ENCODE measurements around the gene COPG1.
"Not testable (repeated sequence)": the region's sequence is repeated elsewhere in the genome, so short reads cannot be mapped to it uniquely, and the experiment has no call there.

COPG1 gene

DNA sequence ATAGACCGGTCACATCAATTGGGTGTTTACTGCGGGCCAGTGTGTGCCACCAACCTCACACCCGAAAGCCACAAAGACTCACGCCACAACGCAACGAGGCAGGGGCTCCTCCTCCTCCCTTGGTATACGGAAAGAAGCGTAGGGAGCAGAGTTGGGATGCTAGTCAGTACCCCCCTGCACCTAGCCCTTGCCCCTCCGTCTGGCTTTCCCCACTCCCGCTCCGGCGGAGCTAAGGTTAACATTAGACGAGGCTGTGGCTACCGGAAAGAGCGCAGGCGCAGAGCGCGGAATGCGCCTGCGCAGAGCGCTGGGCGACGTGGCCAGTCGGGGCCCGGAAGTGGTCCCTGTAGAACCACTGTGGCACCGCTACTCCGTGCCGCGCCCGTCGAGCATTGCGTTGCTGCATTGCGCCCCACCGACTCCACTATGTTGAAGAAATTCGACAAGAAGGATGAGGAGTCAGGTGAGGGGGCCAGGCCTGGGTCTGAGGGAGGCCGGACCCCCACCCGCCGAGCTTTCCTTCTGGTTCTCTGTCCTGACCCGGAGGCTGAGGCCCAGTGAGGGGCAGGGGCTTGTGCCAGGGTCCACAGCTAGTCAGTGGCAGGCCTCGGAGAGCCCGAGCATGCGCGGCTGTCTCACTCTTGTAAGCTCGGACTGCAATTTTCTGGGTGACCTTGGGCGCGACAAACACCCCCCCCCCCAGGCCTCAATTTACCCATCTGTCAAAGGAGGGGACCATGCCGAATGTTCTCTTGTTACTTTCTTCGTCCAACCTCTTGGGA is at the start of gene COPG1:
Gene COPG1 (plus strand): TSS at position 323 of the 782 bp plus-strand sequence. CDS start 104 bp downstream, at position 427.
- DNase-seq (ENCODE audit: low read depth in 2 of 2): peak; percentile 75 to 77

- DNase-seq (ENCODE audit: low read depth in 2 of 2): no peak
Observed at GRCh38 chr3:129204473-129204872, 44.9 kb upstream of the COPG1 start.

DNA sequence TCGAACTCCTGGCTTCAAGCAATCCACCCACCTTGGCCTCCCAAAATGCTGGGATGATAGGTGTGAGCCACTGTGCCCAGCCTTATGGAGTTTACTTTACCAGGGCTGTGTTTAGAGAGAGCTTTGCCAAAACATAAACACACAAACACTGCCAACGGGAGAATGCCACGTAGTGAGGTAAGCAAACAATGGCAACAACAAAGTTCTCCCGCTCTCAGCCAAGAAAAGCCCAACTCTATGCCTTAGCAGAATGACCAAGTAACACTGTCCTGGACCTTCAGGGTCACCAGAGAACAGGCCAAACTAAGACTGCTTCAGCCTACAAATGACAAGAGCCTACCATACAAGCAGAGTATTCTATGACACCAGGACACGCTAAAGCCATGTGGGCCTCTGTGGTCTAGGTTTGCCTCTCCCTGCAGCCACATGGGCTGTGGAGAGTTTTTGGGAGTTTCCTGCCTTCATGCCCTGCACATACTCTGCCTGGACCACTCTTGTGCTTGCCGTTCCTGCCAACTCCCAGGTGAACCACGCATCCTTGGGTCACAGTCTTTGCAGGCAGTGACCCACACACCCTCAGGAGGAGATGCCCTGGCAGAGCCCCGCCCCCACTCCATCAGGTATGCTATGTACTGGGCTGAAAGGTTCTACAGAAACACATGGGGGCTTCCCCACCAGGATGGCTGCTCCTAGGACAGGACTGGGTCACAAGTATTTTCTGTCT is 44.1 kb upstream of the COPG1 start:
- DNase-seq (ENCODE audit: low read depth in 2 of 2): no peak

DNA sequence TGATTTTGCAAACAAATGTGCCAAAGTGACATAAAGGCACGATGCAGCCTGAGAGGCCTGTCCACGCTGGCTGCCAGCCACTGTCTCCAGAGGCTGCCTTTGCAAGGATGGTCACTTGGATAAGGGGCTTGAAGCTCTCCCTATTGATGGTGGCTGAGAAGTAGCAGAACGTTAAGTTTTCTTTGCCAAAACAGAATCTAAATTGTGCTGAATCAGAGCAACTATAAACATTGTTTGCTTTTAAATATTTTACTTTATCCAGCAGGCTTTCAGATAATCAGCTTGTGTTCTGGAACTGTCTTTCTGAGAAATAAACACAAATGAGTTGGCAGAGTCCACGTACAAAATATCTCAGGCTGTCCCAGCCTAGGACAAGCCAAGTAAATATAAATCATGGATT is 41.9 kb upstream of the COPG1 start:
- no peak for DNase-seq (ENCODE audit: low read depth in 2 of 2)

DNA sequence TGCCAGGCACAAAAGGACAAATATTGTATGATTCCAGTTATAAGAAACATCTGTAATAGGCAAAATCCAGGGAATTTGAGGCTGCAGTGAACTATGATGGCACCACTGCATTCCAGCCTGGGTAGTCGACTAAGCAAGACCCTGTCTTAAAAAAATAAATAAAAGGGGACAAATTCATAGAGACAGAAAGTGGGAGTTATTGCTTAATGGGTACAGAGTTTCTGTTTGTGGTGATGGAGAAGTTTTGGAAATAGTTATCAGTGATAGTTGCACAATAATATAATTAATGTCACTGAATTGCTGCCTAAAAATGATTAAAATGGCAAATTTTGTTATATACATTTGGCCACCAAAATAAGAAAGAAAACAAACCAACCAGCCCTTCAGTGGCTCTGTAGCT is 38.1 kb upstream of the COPG1 start:
- DNase-seq (ENCODE audit: low read depth in 2 of 2): no peak

GRCh38 chr3:129211772-129212171 is 37.6 kb upstream of the COPG1 start:
- DNase-seq (ENCODE audit: low read depth in 2 of 2): no peak

DNA sequence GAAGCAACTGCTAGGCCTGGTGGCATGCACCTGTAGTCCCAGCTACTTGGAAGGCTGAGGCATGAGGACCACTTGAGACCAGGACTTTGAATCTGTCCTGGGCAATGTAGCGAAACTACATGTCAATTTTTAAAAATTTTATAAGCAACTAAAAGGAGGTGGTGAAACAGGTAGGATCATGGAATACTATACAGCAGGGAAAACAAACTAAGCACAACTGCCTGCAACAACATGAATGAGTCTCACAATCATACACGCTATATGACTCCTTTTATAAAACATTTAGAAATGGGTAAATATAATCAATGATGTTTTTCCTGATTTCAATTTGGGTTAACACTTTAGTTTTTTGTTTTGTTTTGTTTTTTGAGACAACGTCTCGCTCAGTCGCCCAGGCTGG is 36.2 kb upstream of the COPG1 start:
- DNase-seq (ENCODE audit: low read depth in 2 of 2): no peak

DNA sequence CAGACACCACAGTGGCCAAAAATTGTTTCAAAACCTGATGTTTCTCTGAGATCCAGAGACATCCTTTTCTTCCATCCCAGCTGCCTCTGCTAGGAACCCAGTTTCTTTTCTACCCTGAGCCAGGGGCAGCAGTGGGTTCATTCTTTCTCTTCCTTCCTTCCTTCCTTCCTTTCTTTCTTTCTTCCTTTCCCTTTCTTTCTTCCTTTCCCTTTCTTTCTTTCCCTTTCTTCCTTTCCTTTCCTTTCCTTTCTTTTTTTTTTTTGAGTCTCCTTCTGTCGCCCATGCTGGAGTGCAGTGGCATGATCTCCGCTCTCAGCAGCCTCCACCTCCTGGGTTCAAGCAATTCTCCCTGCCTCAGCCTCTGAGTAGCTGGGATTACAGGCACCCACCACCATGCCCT is 30.7 kb upstream of the COPG1 start:
- DNase-seq (ENCODE audit: low read depth in 2 of 2): no peak

- DNase-seq (ENCODE audit: low read depth in 2 of 2): not testable (repeated sequence)
Observed at GRCh38 chr3:129224387-129224786, 25.0 kb upstream of the COPG1 start.

- DNase-seq (ENCODE audit: low read depth in 2 of 2): no peak
Observed at GRCh38 chr3:129224984-129225393, 24.4 kb upstream of the COPG1 start.

DNA sequence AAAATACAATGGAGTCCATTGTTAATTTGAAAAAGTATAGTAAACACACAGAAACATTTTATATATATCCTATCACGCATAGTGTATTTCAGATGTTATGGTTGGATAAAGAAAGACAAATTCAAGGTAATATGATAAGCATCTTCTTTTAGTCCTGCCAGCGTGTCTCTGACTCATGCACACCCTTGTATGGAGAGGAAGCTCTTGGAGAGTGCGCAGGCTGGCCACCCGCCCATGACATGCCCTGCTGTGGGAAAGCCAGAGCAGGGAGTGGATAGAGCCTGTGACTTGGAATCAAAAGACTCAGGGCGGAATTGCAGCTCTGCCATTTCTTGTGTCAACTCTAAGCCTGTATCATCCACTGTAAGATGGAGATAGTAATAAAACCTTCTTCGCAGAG is 23.0 kb upstream of the COPG1 start:
- no peak for DNase-seq (ENCODE audit: low read depth in 2 of 2)

DNA sequence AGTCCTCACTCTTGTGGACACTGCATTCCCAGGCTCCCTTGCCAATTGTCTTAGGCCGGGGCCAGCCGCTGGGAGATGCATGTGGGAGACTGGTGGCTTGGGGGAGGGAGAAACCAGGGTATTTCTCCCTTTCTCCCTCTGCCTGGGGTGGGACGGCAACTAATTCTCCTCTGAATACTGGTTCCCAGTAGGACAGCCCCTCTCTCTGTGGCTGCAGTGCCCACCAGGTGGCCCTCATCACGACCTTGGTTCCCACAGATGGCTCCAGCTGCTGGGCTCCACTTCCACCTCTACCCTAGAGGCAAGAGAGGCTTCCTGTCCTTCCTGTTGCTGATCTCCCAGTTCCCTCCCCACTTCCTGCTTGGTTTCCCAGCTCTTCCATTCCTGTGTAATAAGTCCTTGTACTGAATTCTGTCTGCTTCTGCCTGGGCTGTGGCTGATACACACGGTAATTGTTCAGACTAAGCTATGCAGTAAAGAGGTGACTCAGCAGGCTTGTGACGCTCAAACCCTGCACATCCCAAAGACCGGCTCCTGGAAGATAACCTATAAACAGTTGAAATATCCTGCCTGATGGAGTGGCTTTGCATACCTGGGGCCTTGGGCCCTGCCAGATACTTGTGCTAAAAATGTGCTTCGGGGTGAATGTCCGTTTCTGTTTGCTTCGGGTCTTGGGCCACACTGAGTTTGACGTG is 20.4 kb upstream of the COPG1 start:
- DNase-seq (ENCODE audit: low read depth in 2 of 2): no peak

- DNase-seq (ENCODE audit: low read depth in 2 of 2): no peak
Observed at GRCh38 chr3:129230311-129231019, 18.9 kb upstream of the COPG1 start.

GRCh38 chr3:129231331-129232119 is 17.9 kb upstream of the COPG1 start:
- DNase-seq (ENCODE audit: low read depth in 2 of 2): no peak

DNA sequence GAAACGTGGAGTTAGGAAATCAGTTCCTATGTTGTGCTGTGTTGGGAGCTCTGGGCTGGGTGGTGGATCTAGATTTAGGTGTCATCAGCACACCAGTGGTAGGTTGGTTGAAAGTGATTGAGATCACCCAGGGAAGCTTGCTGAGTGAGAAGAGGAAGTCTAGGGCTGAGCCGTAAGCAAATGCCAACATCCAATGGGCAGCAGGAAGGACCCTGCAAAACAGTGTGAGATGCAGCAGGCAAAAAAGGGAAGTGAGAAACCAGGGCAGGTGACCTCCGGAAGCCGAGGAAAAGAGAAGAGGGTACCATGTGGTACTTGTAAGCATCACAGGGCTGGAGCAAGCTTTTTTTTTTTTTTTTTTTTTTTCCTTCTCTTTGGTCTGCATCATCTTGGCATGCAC is 15.9 kb upstream of the COPG1 start:
- DNase-seq (ENCODE audit: low read depth in 2 of 2): no peak

DNA sequence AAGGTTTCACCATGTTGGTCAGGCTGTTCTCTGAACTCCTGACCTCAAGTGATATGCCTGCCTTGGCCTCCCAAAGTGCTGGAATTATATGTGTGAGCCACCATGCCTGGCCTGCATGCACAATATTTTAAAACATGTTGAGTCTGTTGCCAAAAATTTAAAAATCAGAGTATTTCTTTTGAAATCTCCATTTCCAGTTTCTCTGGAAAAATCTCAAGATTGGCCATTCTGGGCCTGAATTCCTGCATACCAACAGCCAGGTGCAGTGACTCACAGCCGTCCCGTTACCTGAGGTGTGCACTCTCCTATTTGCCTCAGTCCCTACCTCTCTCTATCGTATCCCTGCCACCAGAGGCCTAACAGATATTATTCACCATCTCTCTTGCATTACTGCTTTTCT is 15.0 kb upstream of the COPG1 start:
- no peak for DNase-seq (ENCODE audit: low read depth in 2 of 2)

GRCh38 chr3:129235344-129235917 is 14.0 kb upstream of the COPG1 start:
- no peak for DNase-seq (ENCODE audit: low read depth in 2 of 2)

GRCh38 chr3:129238945-129239705 is 10.3 kb upstream of the COPG1 start:
- no peak for DNase-seq (ENCODE audit: low read depth in 2 of 2)

- DNase-seq (ENCODE audit: low read depth in 2 of 2): no peak
Observed at GRCh38 chr3:129239991-129240390, 9.4 kb upstream of the COPG1 start.

DNA sequence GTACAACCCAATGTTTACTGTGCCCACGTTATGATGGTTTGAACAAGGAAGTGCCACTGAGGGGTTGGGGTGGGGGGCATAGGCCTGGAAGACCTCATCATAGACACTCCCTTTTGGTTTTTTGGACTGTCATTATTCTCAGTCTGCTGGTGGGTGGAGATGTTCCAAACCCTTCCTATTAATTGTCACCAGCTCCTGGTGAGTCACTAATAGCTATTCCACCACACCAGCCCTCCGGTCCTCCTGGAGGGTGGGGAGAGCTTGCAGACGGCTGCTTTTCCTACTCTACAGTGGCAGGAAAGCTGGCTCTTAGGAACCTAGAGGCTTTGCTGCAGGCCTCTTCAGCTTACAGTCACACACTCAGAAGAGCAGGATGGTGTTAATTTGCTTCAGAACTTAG is 9.0 kb upstream of the COPG1 start:
- DNase-seq (ENCODE audit: low read depth in 2 of 2): no peak
